GM23338 (cell line): ENCODE data around the gene PPFIA1. TPM values are rescaled to one million over a fixed set of nuclear protein-coding genes. Genes with fewer than 3 reads are reported as not detected.

Experiments used
- ATAC-seq: fragments of 200-7000 bp; cut with Tn5 transposase; 3 replicates; pipeline ENCODE4 v1.9.1; 2020
- DNase-seq: peaks from one replicate; pipeline ENCODE4 v3.0.0-alpha.2; 2015; ENCODE audit warnings: low spot score
- H2AFZ ChIP-seq: fragments of 200-600 bp; sonication (generic); 2 replicates; pipeline ENCODE4 v1.8.0; 2016; ENCODE audit warnings: antibody characterized with exemption, mild to moderate bottlenecking, moderate library complexity
- H3F3A ChIP-seq: fragments of 200-600 bp; sonication (generic); replicated peaks from 2 replicates; pipeline ENCODE4 v1.8.0; 2017; ENCODE audit warnings: antibody characterized with exemption, mixed run types, low read depth
- H3K27ac ChIP-seq: fragments of 200-600 bp; sonication (generic); 2 replicates; pipeline ENCODE4 v1.6.1; 2016; ENCODE audit warnings: low read depth
- H3K27me3 ChIP-seq: fragments of 200-600 bp; sonication (generic); 2 replicates; pipeline ENCODE4 v1.8.0; 2016; ENCODE audit warnings: mild to moderate bottlenecking, mixed run types, moderate library complexity; ENCODE audit not compliant: insufficient read depth
- H3K36me3 ChIP-seq: fragments of 200-600 bp; sonication (generic); 2 replicates; pipeline ENCODE4 v1.8.0; 2016; ENCODE audit warnings: mild to moderate bottlenecking; ENCODE audit not compliant: insufficient read depth
- H3K4me1 ChIP-seq: fragments of 200-600 bp; sonication (generic); 2 replicates; pipeline ENCODE4 v1.8.0; 2016; ENCODE audit warnings: mild to moderate bottlenecking, moderate library complexity; ENCODE audit not compliant: insufficient read depth
- H3K4me2 ChIP-seq: fragments of 200-600 bp; sonication (generic); 2 replicates; pipeline ENCODE4 v1.7.1; 2017; ENCODE audit warnings: mixed run types
- H3K4me3 ChIP-seq: fragments of 200-600 bp; sonication (generic); 2 replicates; pipeline ENCODE4 v1.6.1; 2016; ENCODE audit warnings: mixed run types
- H3K79me2 ChIP-seq: fragments of 200-600 bp; sonication (generic); replicated peaks from 2 replicates; pipeline ENCODE4 v1.8.0; 2017; ENCODE audit warnings: mild to moderate bottlenecking; ENCODE audit not compliant: insufficient read depth
- H3K9me2 ChIP-seq: fragments of 200-600 bp; sonication (generic); 2 replicates; pipeline ENCODE4 v1.8.0; 2017; ENCODE audit not compliant: insufficient read depth
- H4K20me1 ChIP-seq: fragments of 200-600 bp; sonication (generic); replicated peaks from 2 replicates; pipeline ENCODE4 v1.8.0; 2017; ENCODE audit warnings: mild to moderate bottlenecking; ENCODE audit not compliant: insufficient read depth
- H3K27ac Mint-ChIP-seq: 2 replicates; pipeline ENCODE4 v1.8.0; 2020; ENCODE audit warnings: inconsistent platforms, mild to moderate bottlenecking, moderate library complexity, mixed read lengths
- H3K27me3 Mint-ChIP-seq: 3 replicates; pipeline ENCODE4 v1.8.0; 2022; ENCODE audit warnings: low read depth, mild to moderate bottlenecking, moderate library complexity, mixed read lengths, inconsistent platforms; ENCODE audit not compliant: insufficient read depth, poor library complexity
- H3K36me3 Mint-ChIP-seq: 3 replicates; pipeline ENCODE4 v1.8.0; 2021; ENCODE audit warnings: low read depth, mild to moderate bottlenecking, inconsistent platforms, moderate library complexity, mixed read lengths
- H3K4me1 Mint-ChIP-seq: 3 replicates; pipeline ENCODE4 v1.8.0; 2020; ENCODE audit warnings: mild to moderate bottlenecking, inconsistent platforms, mixed read lengths
- H3K4me3 Mint-ChIP-seq: 3 replicates; pipeline ENCODE4 v1.8.0; 2021; ENCODE audit warnings: moderate library complexity, mild to moderate bottlenecking, inconsistent platforms, mixed read lengths
- H3K9me3 Mint-ChIP-seq: 3 replicates; pipeline ENCODE4 v1.8.0; 2020; ENCODE audit warnings: moderate library complexity, mild to moderate bottlenecking, inconsistent platforms, mixed read lengths
- CREB1 ChIP-seq: fragments of 250-450 bp; sonication (Bioruptor Pico); IDR thresholded peaks from 2 replicates; pipeline ENCODE4 v1.5.0; 2020; ENCODE audit warnings: low read depth, mild to moderate bottlenecking, moderate library complexity
- CTCF ChIP-seq, 2 experiments: fragments of 200-600 bp in 1 of 2; sonication (generic) in 1 of 2; conservative IDR thresholded peaks; 2 replicates each; pipeline versions ENCODE4 v1.5.1 to v1.6.1; 2016 to 2017; ENCODE audit warnings: antibody characterized with exemption in 2 of 2, low read depth in 2 of 2, mild to moderate bottlenecking in 2 of 2, moderate library complexity in 1 of 2
- ETS1 ChIP-seq: IDR thresholded peaks from 2 replicates; pipeline ENCODE4 v1.6.1; 2016; ENCODE audit warnings: antibody characterized with exemption
- EZH2 ChIP-seq: fragments of 200-600 bp; sonication (generic); IDR thresholded peaks from one replicate; pipeline ENCODE4 v1.8.0; 2017; ENCODE audit warnings: antibody characterized with exemption, mild to moderate bottlenecking, low read depth; ENCODE audit not compliant: unreplicated experiment
- EZH2phosphoT487 ChIP-seq: fragments of 200-600 bp; sonication (generic); IDR thresholded peaks from one replicate; pipeline ENCODE4 v1.8.1; 2018; ENCODE audit warnings: antibody characterized with exemption; ENCODE audit not compliant: unreplicated experiment
- JUNB ChIP-seq: IDR thresholded peaks from one replicate; pipeline ENCODE4 v1.6.1; 2016; ENCODE audit warnings: antibody characterized with exemption; ENCODE audit not compliant: unreplicated experiment
- NANOG ChIP-seq: IDR thresholded peaks from 2 replicates; pipeline ENCODE4 v1.6.1; 2016; ENCODE audit warnings: antibody characterized with exemption, borderline replicate concordance
- POLR2AphosphoS5 ChIP-seq: IDR thresholded peaks from 2 replicates; pipeline ENCODE4 v1.6.1; 2016; ENCODE audit warnings: antibody characterized with exemption, low read depth
- STAT1 ChIP-seq: IDR thresholded peaks from one replicate; pipeline ENCODE4 v1.6.1; 2016; ENCODE audit warnings: antibody characterized with exemption; ENCODE audit not compliant: unreplicated experiment
- ZNF114 ChIP-seq: fragments of 250-450 bp; sonication (Bioruptor Pico); IDR thresholded peaks from 2 replicates; pipeline ENCODE4 v1.5.0; 2020; ENCODE audit warnings: mild to moderate bottlenecking, moderate library complexity
- ZNF331 ChIP-seq: fragments of 250-450 bp; sonication (Bioruptor Pico); IDR thresholded peaks from 2 replicates; pipeline ENCODE4 v1.5.0; 2020; ENCODE audit warnings: low read depth, mild to moderate bottlenecking, moderate library complexity
- ZNF462 ChIP-seq: fragments of 250-450 bp; sonication (Bioruptor Pico); IDR thresholded peaks from 2 replicates; pipeline ENCODE4 v1.5.0; 2020; ENCODE audit warnings: mild to moderate bottlenecking, moderate library complexity
- polyA plus RNA-seq: library from polyadenylated mRNA; unstranded; fragments of >200 nt; fragmentation: Nextera tagmentation; extraction: Ambion mirVana; gene quantifications from 2 replicates; pipeline ENCODE4 v1.2.1, GENCODE V29; 2016
- total RNA-seq: library from RNA; depleted of rRNA; stranded (reverse); fragments of >200 nt; shearing (Covaris generic); gene quantifications from 2 replicates; pipeline ENCODE4 v1.2.3, GENCODE V29; 2014
- TF ChIP-seq, protein P1 (sequence below): IDR thresholded peaks from one replicate; pipeline ENCODE4 v1.6.1; 2018; ENCODE audit warnings: antibody characterized with exemption; ENCODE audit not compliant: unreplicated experiment

Gene PPFIA1
- total and polyA plus RNA-seq, 2 experiments from 2014 or later = 41.7 to 62.0 TPM

DNA sequence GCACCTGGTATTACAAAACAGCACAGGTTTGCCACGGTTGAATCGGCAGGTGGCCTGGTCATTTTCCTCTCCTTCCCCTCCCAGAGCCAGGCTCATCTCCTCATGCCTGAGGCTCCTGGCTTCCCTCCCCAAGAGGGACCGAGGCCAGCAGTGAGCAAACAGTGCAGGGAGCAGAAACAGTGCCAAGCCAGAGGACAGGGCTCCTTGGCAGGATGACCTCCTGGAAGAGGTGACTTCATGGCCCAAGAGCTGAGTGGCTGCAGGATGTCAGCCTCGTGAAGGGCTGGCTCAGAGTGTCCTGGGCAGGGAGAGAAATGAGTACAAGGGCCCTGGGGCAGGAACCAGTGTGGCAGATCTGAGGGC lies 22.8 kb upstream of the PPFIA1 start:
- Histone ChIP-seq H3K4me1 (no peaks in the 10 kb centered on the region), H3K4me3 (no peak overlapping the region), H3K4me2 (no peak overlapping the region), H3K27ac (no peak overlapping the region), H3K27me3 (no peaks in the 10 kb centered on the region), H2AFZ (no peak overlapping the region), H4K20me1 (no peaks in the 10 kb centered on the region), H3F3A (no peaks in the 10 kb centered on the region), H3K79me2 (no peaks in the 10 kb centered on the region), H3K36me3 (no peaks in the 10 kb centered on the region), H3K9me2 (no peaks in the 10 kb centered on the region)
- Mint-ChIP-seq H3K36me3 (no peaks in the 10 kb centered on the region), H3K4me3 (no peak overlapping the region), H3K27ac (no peak overlapping the region), H3K9me3 (no peaks in the 10 kb centered on the region), H3K4me1 (peaks cover 6% of the 10 kb centered on the region), H3K27me3 (peaks cover 23% of the 10 kb centered on the region)
- TF ChIP-seq JUNB (no peak), CTCF (conservative IDR thresholded peaks at IDR 0.05; ENCODE audit: low read depth in 2 of 2) (no peak), POLR2AphosphoS5 (no peak), ZNF462 (CRISPR knock-in tag) (no peak), ZNF331 (no peak), EZH2 (no peak), STAT1 (no peak), ETS1 (no peak), EZH2phosphoT487 (no peak), CREB1 (CRISPR knock-in tag) (no peak), NANOG (no peak), ZNF114 (no peak)
- TF ChIP-seq, protein P1, sequence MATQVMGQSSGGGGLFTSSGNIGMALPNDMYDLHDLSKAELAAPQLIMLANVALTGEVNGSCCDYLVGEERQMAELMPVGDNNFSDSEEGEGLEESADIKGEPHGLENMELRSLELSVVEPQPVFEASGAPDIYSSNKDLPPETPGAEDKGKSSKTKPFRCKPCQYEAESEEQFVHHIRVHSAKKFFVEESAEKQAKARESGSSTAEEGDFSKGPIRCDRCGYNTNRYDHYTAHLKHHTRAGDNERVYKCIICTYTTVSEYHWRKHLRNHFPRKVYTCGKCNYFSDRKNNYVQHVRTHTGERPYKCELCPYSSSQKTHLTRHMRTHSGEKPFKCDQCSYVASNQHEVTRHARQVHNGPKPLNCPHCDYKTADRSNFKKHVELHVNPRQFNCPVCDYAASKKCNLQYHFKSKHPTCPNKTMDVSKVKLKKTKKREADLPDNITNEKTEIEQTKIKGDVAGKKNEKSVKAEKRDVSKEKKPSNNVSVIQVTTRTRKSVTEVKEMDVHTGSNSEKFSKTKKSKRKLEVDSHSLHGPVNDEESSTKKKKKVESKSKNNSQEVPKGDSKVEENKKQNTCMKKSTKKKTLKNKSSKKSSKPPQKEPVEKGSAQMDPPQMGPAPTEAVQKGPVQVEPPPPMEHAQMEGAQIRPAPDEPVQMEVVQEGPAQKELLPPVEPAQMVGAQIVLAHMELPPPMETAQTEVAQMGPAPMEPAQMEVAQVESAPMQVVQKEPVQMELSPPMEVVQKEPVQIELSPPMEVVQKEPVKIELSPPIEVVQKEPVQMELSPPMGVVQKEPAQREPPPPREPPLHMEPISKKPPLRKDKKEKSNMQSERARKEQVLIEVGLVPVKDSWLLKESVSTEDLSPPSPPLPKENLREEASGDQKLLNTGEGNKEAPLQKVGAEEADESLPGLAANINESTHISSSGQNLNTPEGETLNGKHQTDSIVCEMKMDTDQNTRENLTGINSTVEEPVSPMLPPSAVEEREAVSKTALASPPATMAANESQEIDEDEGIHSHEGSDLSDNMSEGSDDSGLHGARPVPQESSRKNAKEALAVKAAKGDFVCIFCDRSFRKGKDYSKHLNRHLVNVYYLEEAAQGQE = no peak
- ATAC-seq (no peak), DNase-seq (no peak)
